Epithelial cell of proximal tubule (primary cell): Measurements from ENCODE around the gene ITGB5. TPM values are rescaled to one million over a fixed set of nuclear protein-coding genes. Genes with fewer than 3 reads are reported as not detected.

Experiments used
- DNase-seq: peaks from one replicate; pipeline ENCODE4 v3.0.0-alpha.2; 2011; ENCODE audit warnings: low read depth
- H3K4me3 ChIP-seq: 2 replicates; pipeline ENCODE4 v1.5.1; 2011; ENCODE audit warnings: low read depth, mild to moderate bottlenecking, low read length
- CTCF ChIP-seq: conservative IDR thresholded peaks from 2 replicates; pipeline ENCODE4 v1.5.1; 2012; ENCODE audit warnings: low read depth, mild to moderate bottlenecking, low read length
- total RNA-seq: library from RNA; depleted of rRNA; stranded (reverse); fragments of >200 nt; gene quantifications from 2 replicates; pipeline ENCODE4 v1.2.3, GENCODE V29; 2015

ITGB5 gene
- total RNA-seq, 1 donor from 2014 or later, result 141 TPM

GRCh38 chr3:124731760-124732159 lies 155.4 kb downstream of the ITGB5 start:
- no peak overlapping the region for H3K4me3 ChIP-seq
- DNase-seq, result no peak
- no peak for TF ChIP-seq CTCF

GRCh38 chr3:124730941-124731297 lies 156.2 kb downstream of the ITGB5 start:
- no peak for DNase-seq
- no peak for TF ChIP-seq CTCF
- H3K4me3 ChIP-seq, result peak overlapping the region; percentile 90

- TF ChIP-seq CTCF, result no peak
- peak; percentile 33 for DNase-seq
These were observed 156.8 kb downstream of the ITGB5 start, which contains the start of gene UMPS for GRCh38 chr3:124730129-124730940. TSS of gene UMPS (plus strand) at chr3:124730452. CDS start at chr3:124730472, 20 bp downstream.

GRCh38 chr3:124722589-124722988 lies 164.6 kb downstream of the ITGB5 start:
- H3K4me3 ChIP-seq, result no peak overlapping the region
- TF ChIP-seq CTCF, result no peak
- no peak for DNase-seq

More at GRCh38 chr3:124730129-124730940, 156.8 kb downstream of the ITGB5 start, which contains the start of gene UMPS:
- H3K4me3 ChIP-seq, result peak within 1 kb of the TSS; percentile 90

GRCh38 chr3:124714223-124714853 lies 172.8 kb downstream of the ITGB5 start:
- H3K4me3 ChIP-seq, result no peak overlapping the region
- TF ChIP-seq CTCF, result no peak
- no peak for DNase-seq

Other genes with a start within 250 kb of the ITGB5 start
- 28.7 and 66.1 TPM in 2 replicates for gene UMPS, start 156.9 kb downstream of the ITGB5 start, total RNA-seq
- gene MUC13, start 47.4 kb upstream of the ITGB5 start, total RNA-seq, result not detected in 2 replicates
- 17.6 and 19.6 TPM in 2 replicates for gene HEG1, start 168.6 kb upstream of the ITGB5 start, total RNA-seq